Measurements from ENCODE around the gene ZDHHC11.
"Not testable (repeated sequence)": the region's sequence is repeated elsewhere in the genome, so short reads cannot be mapped to it uniquely, and the experiment has no call there.

Gene ZDHHC11

DNA sequence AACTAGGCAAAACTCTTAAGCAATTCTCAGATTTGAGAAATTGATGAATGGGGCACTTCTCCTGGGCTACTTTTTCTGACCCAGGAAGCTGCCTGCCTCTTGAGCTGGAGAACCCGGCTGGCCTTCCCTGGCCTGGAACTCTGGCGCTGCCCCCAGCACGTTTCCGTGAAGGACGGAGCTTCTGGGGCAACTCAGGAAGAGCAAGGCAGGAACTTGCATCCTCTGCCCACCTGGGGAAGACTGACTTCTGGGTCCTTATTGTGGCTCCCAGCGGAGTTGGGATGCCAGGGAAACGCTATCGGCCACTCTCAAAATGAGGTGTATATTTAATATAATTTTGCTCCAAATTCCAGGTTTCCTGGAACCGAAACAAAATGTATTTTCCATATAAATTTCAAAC, 39.4 kb downstream of the ZDHHC11 start:
- not testable (repeated sequence) for DNase-seq (ENCODE audit: low spot score)

DNA sequence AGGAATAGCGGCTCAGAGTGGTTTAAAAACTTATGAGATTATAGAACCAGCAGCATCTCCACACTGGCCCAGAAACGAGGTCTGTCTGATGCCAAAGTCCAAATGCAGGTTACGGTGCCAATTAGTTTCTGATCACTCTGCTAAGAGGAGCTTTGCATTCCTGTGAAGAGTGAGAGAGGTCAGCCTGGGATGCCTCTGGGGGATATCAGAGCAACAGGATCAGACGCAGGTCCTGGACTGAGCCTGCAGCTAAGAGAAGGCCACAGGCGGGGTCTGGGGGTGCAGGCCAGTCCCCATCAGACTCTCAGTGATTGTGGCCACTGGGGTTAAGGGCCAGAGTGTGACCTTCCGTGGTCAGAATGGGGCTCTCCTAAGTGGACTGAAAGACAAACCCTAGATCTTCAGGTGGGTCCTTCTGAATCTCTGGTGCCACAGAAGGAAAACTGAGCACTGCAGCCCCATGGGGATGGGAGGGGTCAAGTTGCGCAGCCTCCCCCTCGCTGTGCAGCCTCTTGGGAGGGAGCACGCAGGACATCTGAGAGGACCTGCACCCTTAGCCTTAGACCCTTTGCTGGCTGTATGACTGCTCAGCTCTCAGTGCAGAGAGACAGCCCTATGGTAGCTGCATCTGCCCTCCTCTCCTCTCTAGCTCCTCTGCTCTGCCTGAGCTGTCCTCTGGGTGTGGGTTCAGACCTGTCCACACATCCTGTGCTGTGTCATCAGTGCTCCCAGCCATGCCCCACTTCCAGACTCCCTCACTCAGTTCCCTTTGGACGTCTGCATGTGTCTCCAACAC, 42.9 kb downstream of the ZDHHC11 start:
- not testable (repeated sequence) for DNase-seq (ENCODE audit: low spot score)

- no peak for DNase-seq (ENCODE audit: low spot score)
These were observed 49.3 kb downstream of the ZDHHC11 start for GRCh38 chr5:801472-801871.

- DNase-seq (ENCODE audit: low spot score) = not testable (repeated sequence)
These were observed 49.7 kb downstream of the ZDHHC11 start for GRCh38 chr5:801055-801454.

- DNase-seq (ENCODE audit: low spot score) = not testable (repeated sequence)
These were observed 52.2 kb downstream of the ZDHHC11 start for GRCh38 chr5:798505-799138.

DNA sequence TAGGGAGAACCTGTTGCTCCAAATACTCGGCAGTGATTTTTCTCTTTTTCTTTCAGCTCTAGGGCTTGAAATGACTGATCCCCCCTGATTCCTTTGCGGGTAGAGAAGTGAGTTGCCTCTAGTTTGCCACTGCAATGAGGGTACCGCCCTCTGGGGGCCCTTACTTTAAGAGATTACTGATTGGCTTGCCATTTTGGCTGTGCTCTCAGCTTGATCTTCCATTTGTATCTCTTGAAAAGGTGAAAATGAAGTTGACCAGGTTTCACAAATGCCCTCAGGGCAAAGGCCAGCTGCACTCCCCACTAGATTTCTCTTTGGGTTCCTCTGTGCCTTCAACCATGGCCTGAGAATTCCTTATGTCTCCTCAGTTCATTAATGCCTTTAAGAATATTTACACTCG, 52.8 kb downstream of the ZDHHC11 start:
- not testable (repeated sequence) for DNase-seq (ENCODE audit: low spot score)

GRCh38 chr5:795873-796272, 54.9 kb downstream of the ZDHHC11 start:
- not testable (repeated sequence) for DNase-seq (ENCODE audit: low spot score)

DNA sequence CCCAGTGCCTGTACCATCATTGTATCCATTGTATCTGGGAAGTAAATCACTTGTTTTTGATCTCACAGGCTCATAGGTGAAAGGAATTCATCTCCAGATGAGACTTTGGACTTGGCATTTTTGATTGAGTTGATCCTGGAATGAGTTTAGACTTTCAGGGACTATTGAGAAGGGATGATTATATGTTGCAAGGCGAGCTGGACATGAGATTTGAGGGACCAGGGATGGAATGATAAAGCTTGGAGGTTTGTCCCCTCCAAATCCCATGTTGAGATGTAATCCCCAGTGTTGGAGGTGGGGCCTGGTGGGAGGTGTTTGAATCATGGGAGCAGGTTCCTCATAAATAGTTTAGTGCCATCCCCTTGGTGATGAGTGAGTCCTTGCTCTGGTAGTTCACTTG, 55.8 kb downstream of the ZDHHC11 start:
- not testable (repeated sequence) for DNase-seq (ENCODE audit: low spot score)

- DNase-seq (ENCODE audit: low spot score) = not testable (repeated sequence)
These were observed 62.1 kb downstream of the ZDHHC11 start for GRCh38 chr5:788703-789102.

- DNase-seq (ENCODE audit: low spot score) = peak; percentile 19
These were observed 62.9 kb downstream of the ZDHHC11 start for GRCh38 chr5:787857-788233.

- DNase-seq (ENCODE audit: low spot score) = not testable (repeated sequence)
These were observed 63.4 kb downstream of the ZDHHC11 start for GRCh38 chr5:787224-787856.

- DNase-seq (ENCODE audit: low spot score) = peak; percentile 8
These were observed 65.5 kb downstream of the ZDHHC11 start for GRCh38 chr5:785181-785705.

- peak; percentile 77 for DNase-seq (ENCODE audit: low spot score)
These were observed 66.2 kb downstream of the ZDHHC11 start, which contains the start of gene ZDHHC11B for GRCh38 chr5:784428-785177. Gene ZDHHC11B, minus strand, starts transcription at chr5:784729. Its CDS starts 17,810 bp downstream, at chr5:766919.

DNA sequence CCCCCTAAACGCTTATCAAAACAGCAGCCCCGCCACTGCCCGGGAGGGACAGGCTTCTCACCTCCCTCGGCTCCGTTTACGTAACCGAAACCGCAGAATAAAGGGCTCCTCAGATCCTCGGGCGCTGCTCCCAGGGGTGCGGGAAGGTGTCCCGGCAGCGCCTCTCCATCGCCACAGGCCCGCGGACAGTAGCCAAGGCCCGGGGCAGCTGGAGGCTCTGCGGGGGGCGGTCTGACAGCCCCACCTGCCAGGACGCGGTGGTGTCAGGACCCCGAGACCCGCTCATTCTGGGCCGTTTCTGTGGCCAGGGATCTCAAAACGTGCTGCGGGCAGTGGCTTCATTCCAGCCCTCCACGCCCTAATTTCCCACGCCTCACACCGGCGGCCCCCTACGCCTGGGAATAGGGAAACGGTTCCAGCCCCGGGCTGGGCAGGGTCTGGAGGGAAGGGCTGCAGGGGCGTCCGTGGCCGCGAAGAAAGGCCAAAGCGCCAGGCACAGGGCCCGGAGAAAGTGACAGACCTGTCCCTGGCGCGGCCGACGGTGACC, 66.8 kb downstream of the ZDHHC11 start:
- peak; percentile 16 for DNase-seq (ENCODE audit: low spot score)

GRCh38 chr5:783049-783802, 67.6 kb downstream of the ZDHHC11 start:
- DNase-seq (ENCODE audit: low spot score) = not testable (repeated sequence)

DNA sequence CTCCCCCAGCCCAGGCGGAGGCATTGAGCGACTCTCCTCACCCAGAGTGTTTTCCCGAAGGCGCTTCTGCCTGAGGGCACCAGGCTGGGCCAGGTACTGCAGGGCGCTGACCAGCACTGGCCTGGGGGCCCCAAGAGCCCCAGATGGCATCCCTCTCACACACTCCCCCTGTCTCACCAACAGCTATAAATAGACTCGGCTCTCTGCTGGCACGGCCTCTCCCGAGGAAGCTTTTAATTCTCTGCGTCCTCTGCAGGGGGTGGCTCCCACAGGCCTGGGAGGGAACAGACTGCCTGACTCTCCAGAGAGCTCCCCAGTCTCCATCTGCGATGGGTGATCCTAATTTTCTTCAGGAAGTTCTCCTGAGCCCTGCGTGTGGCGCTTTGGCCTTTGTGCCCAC, 68.4 kb downstream of the ZDHHC11 start:
- not testable (repeated sequence) for DNase-seq (ENCODE audit: low spot score)

GRCh38 chr5:780571-780970, 70.2 kb downstream of the ZDHHC11 start:
- DNase-seq (ENCODE audit: low spot score) = not testable (repeated sequence)

DNA sequence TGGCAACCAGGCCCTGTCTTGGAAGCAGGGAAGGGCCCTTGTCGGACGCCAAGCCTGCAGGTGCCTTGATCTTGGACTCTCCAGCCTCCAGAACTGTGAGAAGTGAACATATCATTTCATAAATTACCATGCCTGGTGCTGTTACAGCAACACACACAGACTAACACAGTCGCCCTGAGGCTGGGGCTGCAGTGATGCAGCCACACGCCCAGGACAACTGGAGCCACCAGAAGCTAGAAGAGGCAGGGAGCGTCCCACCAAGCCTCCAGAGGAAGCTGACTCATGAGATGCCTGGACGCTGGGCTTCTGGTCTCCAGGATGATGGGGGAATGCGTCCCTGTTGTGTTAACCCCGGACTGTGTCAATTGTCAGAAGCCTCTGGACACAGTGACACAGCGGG, 71.8 kb downstream of the ZDHHC11 start:
- not testable (repeated sequence) for DNase-seq (ENCODE audit: low spot score)

DNA sequence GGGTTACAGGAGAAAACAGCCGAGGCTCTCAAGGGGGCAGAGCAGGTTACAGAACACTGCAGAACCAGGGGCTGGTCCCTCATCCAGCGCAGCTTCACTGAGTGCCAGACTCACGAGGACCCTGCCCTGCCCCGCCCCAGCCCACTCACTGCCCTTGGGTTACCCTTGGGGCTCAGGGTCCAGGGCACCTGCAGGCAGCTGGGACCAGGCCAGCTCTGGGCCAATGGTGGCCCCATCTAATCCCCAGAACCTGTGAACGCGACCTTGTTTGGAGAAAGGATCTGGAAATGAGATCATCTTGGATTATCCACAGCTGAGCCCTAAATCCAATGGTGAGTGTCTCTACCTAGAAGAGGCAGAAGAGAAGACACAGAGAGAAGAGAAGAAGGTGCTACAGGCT, 72.4 kb downstream of the ZDHHC11 start:
- not testable (repeated sequence) for DNase-seq (ENCODE audit: low spot score)

GRCh38 chr5:777756-778161, 73.0 kb downstream of the ZDHHC11 start:
- no peak for DNase-seq (ENCODE audit: low spot score)
